GM21717 (cell line): ENCODE results near the gene LZTR1.
"Not testable (repeated sequence)": the region's sequence is repeated elsewhere in the genome, so short reads cannot be mapped to it uniquely, and the experiment has no call there.

ENCODE experiments used
- ATAC-seq: cut with Tn5 transposase; IDR thresholded peaks from one replicate; pipeline ENCODE4 v1.9.1; 2021; ENCODE audit warnings: mild to moderate bottlenecking, moderate library complexity; ENCODE audit not compliant: unreplicated experiment

The LZTR1 gene

DNA sequence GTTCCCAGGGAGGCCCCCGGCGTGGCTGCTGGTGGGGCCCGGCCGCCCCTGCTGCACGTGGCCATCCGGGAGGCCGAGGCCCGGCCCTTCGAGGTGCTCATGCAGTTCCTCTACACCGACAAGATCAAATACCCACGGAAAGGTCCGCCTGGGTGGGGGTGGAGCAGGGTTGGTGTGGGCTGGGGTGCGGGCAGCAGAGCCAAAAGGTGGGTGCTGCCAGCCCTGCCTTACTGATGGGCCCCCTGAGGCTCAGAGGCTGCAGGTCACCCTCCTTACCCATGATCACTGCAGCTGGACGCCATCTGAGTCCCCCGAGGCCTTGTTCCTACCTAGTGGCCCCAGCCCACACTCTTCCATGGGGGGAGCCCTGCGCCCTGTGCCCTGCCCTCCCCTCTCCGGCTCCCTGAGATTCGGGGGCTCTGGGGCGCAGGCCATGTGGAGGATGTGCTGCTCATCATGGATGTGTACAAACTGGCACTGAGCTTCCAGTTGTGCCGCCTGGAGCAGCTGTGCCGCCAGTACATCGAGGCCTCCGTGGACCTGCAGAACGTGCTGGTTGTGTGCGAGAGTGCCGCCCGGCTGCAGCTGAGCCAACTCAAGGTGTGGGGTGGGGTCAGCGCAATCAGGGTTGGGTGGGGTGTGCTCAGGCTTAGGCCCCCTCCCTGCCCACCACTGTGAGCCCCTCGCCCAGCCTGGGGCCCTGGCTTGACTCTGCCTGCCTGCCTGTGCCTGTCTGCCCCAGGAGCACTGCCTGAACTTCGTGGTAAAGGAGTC is 12.2 kb downstream of the LZTR1 start:
- ATAC-seq, result no peak

GRCh38 chr22:20994902-20995241 is 12.8 kb downstream of the LZTR1 start:
- no peak for ATAC-seq

- ATAC-seq, result no peak
Measured at GRCh38 chr22:20995329-20996030, 13.4 kb downstream of the LZTR1 start.

DNA sequence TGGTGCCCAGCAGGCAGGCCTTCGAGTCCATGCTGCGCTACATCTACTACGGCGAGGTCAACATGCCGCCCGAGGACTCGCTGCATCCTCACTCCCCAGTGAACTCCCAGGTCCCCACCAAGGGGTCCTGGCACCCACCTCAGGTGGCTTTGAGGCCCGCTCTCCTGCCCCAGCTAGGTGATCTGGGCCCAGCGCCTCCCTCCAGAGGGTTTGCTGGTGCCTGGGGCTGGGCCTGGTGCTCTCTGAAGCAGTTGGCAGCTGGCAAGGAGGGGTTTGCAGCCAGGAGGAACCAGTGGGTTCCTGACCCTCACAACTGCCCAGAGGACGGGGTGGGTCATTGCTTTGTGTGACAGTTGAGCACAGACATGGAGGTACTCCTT is 13.9 kb downstream of the LZTR1 start:
- ATAC-seq, result no peak

DNA sequence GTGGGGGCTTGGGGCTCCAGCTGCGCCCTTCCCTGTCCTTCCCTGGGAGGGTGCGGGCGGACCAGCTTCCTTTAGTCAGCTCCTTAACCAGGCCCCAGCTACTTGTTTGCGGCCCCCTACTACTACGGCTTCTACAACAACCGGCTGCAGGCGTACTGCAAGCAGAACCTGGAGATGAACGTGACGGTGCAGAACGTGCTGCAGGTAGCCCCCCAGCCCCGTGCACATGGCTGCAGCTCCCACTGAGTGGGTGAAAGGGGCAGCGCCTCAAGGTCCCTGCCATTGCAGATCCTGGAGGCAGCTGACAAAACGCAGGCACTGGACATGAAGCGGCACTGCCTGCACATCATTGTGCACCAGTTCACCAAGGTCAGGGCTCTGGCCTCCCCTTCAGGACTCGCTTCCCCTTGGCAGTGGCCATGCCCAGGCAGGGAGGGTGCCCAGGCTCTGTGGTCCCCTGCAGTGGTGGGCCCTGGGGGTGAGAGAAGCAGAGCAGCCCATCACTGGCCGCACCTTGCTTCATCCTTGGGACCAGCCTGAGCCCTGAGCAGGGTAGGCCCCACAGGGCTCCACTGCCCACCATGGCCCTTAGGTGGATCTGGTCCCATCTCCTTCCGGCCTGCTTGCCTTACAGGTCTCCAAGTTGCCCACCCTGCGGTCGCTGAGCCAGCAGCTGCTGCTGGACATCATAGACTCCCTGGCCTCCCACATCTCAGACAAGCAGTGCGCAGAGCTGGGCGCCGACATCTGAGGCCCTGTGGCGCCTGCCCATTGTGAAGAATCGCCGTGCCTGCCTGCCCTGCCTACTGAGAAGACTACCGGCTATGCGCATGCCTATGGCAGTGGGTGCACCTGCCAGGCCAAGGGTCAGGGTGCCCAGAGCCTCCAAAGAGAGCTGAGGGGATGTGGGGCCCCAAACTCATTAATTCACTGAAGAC is 14.8 kb downstream of the LZTR1 start:
- no peak for ATAC-seq

DNA sequence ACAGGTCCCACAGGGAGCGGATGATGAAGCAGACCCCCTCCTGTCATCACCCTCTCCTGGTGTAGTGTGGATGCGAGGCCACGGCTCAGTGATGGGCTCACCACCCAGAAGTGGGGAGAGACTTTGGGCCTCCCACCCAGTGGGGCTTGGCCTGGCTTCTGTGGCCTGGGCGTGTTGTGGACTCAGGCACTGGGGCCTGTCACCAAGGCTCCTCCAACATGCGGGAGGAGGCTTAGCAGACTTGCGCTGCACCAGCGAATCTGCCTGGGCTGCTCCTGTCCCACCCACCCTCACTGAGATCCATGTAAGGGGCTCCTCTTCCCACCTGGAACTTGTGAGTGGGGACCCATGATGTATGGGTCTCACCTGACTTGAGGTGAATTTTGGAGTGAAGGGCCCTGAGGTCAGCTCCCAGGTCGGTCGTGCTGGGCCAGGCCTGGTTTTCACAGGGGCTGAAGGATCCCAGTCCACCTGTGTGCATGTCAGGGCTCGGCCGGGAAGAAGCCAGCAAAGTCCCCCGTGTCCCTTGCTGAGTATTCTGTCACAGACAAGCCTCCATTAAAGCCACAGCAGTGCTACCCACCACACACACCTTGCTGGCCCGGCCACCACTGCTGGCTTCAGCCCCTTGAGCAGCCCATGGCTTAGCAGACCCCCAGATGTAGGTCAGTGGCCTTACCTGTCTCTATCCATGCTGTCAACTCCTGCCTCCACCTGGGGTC is 15.6 kb downstream of the LZTR1 start:
- ATAC-seq, result no peak

- ATAC-seq, result no peak
Measured at GRCh38 chr22:20998411-20999336, 16.6 kb downstream of the LZTR1 start.

- ATAC-seq, result no peak
Measured at GRCh38 chr22:20999350-21000206, 17.5 kb downstream of the LZTR1 start.

- ATAC-seq, result no peak
Measured at GRCh38 chr22:21000207-21000986, 18.3 kb downstream of the LZTR1 start.

GRCh38 chr22:21000987-21001600 is 19.0 kb downstream of the LZTR1 start:
- peak; percentile 20 for ATAC-seq

GRCh38 chr22:21001601-21002325 is 19.7 kb downstream of the LZTR1 start, which contains the start of gene THAP7:
TSS of gene THAP7 (minus strand) at chr22:21002118. CDS start at chr22:21001911, 207 bp downstream.
- peak; percentile 71 for ATAC-seq

DNA sequence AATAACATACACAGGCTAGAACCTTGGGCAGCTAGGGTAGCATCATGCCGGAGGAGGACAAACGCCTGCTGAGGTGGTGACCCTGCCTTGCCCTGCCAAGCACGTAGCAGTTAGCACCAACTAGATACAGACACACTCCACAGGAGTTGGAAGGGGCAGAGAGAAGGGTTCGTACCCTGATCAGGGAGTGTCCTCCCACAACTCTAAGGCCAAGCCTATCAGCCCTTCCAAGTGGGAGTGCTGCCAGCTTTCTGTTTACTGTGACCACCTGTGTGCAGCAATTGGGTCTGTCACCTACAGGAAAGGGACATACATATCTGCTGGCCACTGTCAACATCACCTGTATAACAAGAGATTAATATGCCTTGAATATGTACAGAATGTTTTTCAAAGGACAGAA is 21.7 kb downstream of the LZTR1 start:
- ATAC-seq, result no peak

DNA sequence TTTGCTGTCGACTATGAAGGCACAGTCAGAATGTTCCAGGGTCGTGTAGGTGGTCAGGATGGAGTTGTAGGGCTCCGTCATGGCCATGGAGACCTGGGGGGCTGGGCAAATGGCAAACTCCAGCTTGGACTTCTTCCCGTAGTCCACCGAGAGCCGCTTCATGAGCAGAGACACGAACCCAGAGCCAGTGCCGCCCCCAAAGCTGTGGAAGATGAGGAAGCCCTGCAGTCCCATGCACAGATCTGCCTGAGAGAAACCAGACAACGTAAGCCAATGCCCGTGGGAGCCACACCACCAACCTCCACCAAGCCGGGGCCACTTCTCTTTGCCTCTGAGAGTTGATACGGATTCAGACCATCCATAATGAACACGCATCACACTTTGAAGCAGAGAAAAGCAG is 27.1 kb downstream of the LZTR1 start:
- ATAC-seq, result not testable (repeated sequence)

- no peak for ATAC-seq
Measured at GRCh38 chr22:21009638-21010425, 27.7 kb downstream of the LZTR1 start.

- ATAC-seq, result no peak
Measured at GRCh38 chr22:21010426-21011113, 28.5 kb downstream of the LZTR1 start.
